UCSD-AML1 (cell line): ENCODE measurements around the gene MNAT1.

Experiments
- DNase-seq: peaks from one replicate; lab custom pipeline; 2025; ENCODE audit not compliant: unreplicated experiment; lab: John Stamatoyannopoulos, UW

Gene MNAT1

GRCh38 chr14:60963761-60964160, 229.2 kb downstream of the MNAT1 start:
- no peak for DNase-seq

GRCh38 chr14:60964904-60965303, 230.3 kb downstream of the MNAT1 start:
- no peak for DNase-seq

- no peak for DNase-seq
Observed at GRCh38 chr14:60965402-60965801, 230.8 kb downstream of the MNAT1 start.

- DNase-seq = no peak
Observed at GRCh38 chr14:60968099-60968498, 233.5 kb downstream of the MNAT1 start.

GRCh38 chr14:60968671-60969070, 234.1 kb downstream of the MNAT1 start:
- DNase-seq = no peak

GRCh38 chr14:60970146-60970545, 235.6 kb downstream of the MNAT1 start:
- DNase-seq = no peak

GRCh38 chr14:60971271-60971670, 236.7 kb downstream of the MNAT1 start:
- DNase-seq = no peak

- no peak for DNase-seq
Observed at GRCh38 chr14:60972295-60972694, 237.7 kb downstream of the MNAT1 start.

GRCh38 chr14:60973070-60973469, 238.5 kb downstream of the MNAT1 start:
- no peak for DNase-seq

GRCh38 chr14:60974090-60974651, 239.6 kb downstream of the MNAT1 start:
- no peak for DNase-seq

GRCh38 chr14:60975551-60975950, 241.0 kb downstream of the MNAT1 start:
- DNase-seq = no peak

GRCh38 chr14:60977847-60978246, 243.3 kb downstream of the MNAT1 start:
- DNase-seq = no peak

- DNase-seq = peak; percentile 92
Observed at GRCh38 chr14:60980811-60981632, 246.5 kb downstream of the MNAT1 start, which contains the start of the genes SLC38A6 and TRMT5. Gene SLC38A6 (plus strand): TSS chr14:60981245. CDS start chr14:60981278, 33 bp downstream. Gene TRMT5 (minus strand): TSS chr14:60981079. CDS start chr14:60980973, 106 bp downstream.

GRCh38 chr14:60981633-60982455, 247.3 kb downstream of the MNAT1 start:
- DNase-seq = no peak

- no peak for DNase-seq
Observed at GRCh38 chr14:60984196-60984595, 249.6 kb downstream of the MNAT1 start.

- DNase-seq = no peak
Observed at GRCh38 chr14:60986500-60986899, 251.9 kb downstream of the MNAT1 start.

GRCh38 chr14:60989599-60989998, 255.0 kb downstream of the MNAT1 start:
- DNase-seq = no peak

GRCh38 chr14:60998617-60999016, 264.1 kb downstream of the MNAT1 start:
- DNase-seq = no peak

GRCh38 chr14:60999536-60999935, 265.0 kb downstream of the MNAT1 start:
- DNase-seq = no peak

GRCh38 chr14:61003571-61003970, 269.0 kb downstream of the MNAT1 start:
- no peak for DNase-seq

- no peak for DNase-seq
Observed at GRCh38 chr14:61019537-61019936, 285.0 kb downstream of the MNAT1 start.
